Heart right ventricle (tissue), 16 donors: ENCODE results near the gene EFEMP2. TPM values are rescaled to one million over a fixed set of nuclear protein-coding genes. Genes with fewer than 3 reads are reported as not detected.
A peak's percentile ranks its signal among the peaks of the same experiment; 100 is the strongest.

ENCODE experiments used
- ATAC-seq, 8 donors: fragments of 200-7000 bp; cut with Tn5 transposase; one replicate each; pipeline ENCODE4 v1.9.1; 2020; ENCODE audit warnings: mild to moderate bottlenecking in 8 of 8, moderate library complexity in 8 of 8, moderate number of reproducible peaks in 1 of 8
- DNase-seq, 2 donors: peaks; one replicate each; pipeline ENCODE4 v3.0.0-alpha.2; 2020
- H3K27ac ChIP-seq, 10 donors: fragments of 200-600 bp; sonication (generic) in 2 of 10; one replicate each; pipeline versions ENCODE4 v1.5.0 to v1.8.0; 2020 to 2022; ENCODE audit warnings: mild to moderate bottlenecking in 3 of 10
- H3K27me3 ChIP-seq, 7 donors: fragments of 200-600 bp; one replicate each; pipeline ENCODE4 v1.8.0; 2021 to 2022; ENCODE audit warnings: mild to moderate bottlenecking in 2 of 7
- H3K36me3 ChIP-seq, 9 donors: fragments of 200-600 bp; sonication (generic) in 1 of 9; one replicate each; pipeline versions ENCODE4 v1.5.0 to v1.8.0; 2020 to 2022; ENCODE audit warnings: mild to moderate bottlenecking in 2 of 9
- H3K4me1 ChIP-seq, 9 donors: fragments of 200-600 bp; sonication (generic) in 1 of 9; one replicate each; pipeline versions ENCODE4 v1.5.0 to v1.8.0; 2020 to 2022; ENCODE audit warnings: mild to moderate bottlenecking in 4 of 9
- H3K4me3 ChIP-seq, 10 donors: fragments of 200-600 bp; sonication (generic) in 2 of 10; one replicate each; pipeline versions ENCODE4 v1.5.0 to v1.8.0; 2020 to 2022; ENCODE audit warnings: mild to moderate bottlenecking in 7 of 10, moderate library complexity in 2 of 10
- H3K9me3 ChIP-seq, 11 donors: fragments of 200-600 bp in 10 of 11; sonication (generic) in 2 of 11; one replicate each; pipeline versions ENCODE4 v1.5.0 to v1.8.0; 2013 to 2022; ENCODE audit warnings: mild to moderate bottlenecking in 2 of 11, control low read depth in 1 of 11, moderate library complexity in 1 of 11
- CTCF ChIP-seq, 9 donors: fragments of 200-600 bp; sonication (generic) in 2 of 9; IDR thresholded peaks; one replicate each; pipeline versions ENCODE4 v1.5.0 to v1.8.0; 2021 to 2022; ENCODE audit warnings: antibody characterized with exemption in 9 of 9, mild to moderate bottlenecking in 5 of 9, moderate library complexity in 1 of 9
- WGBS, 2 donors: extraction: QIAGEN DNeasy Blood & Tissue Kit; methylation state at CpG; one replicate each; pipeline ENCODE4 v1.1.7; 2013; ENCODE audit warnings: inconsistent platforms in 1 of 2; 5-methylcytosine and 5-hydroxymethylcytosine counted together
- intact Hi-C, 10 donors: fragments of 100-400 bp; cut with DNase I; formaldehyde crosslinking; loops; one replicate each; pipeline versions ENCODE4 v1.11.1 to v1.14.2; 2022
- polyA plus RNA-seq, 2 donors: library from polyadenylated mRNA; stranded (reverse); fragments of 200-250 nt; gene quantifications; one replicate each; pipeline ENCODE4 v1.2.3, GENCODE V29; 2013
- total RNA-seq, 10 donors: library from RNA; stranded (reverse); fragmentation: NEBNext Ultra II Directional in 3 of 10; extraction: Animal tissue kit (Norgen Biotek cat#: 25700) in 3 of 10; gene quantifications; one replicate each; pipeline versions ENCODE4 v1.2.1 to v1.2.4, GENCODE V29; 2021 to 2023
- donor health status: Arrhythmogenic right ventricular cardiomyopathy.
- donor health status: ischemic (EF 13 %, LVEDD 7.1; RV severe dilation, severe dysfunction).
- donor health status: healthy with polysubstance abuse.
- donor health status: DM: no; HTN: yes; CAD: no.
- donor health status: DM: no; HTN: no; CAD: no.
- donor health status: ischemic (EF 25% LVEDD 6.9; RV normal size, moderate dysfunction).
- donor health status: ischemic (EF 25% LVEDD 5.7; RV mildly dilated, moderate dysfunction).
- donor health status: healthy.
- donor health status: DM: yes; HTN: yes; CAD: no.
- donor health status: Ischemic cardiomyopathy.
- donor health status: ischemic (EF 35%, LVEDD 5.7; RV mildly dilated, moderate dysfunction).
- donor health status: nonischemic (EF 11% LVEDD 7.7; RV severe dilation, severe dysfunction).
- donor health status: DM: yes; HTN: yes; CAD: no.
- donor health status: PGD.
- donor health status: ischemic (EF 29% LVEDD 5.4; RV normal size, mild dysfunction).
- donor health status: nonischemic (EF 23%, LVEDD 6.1; RV moderate dilation, normal function).

Gene EFEMP2
- total and polyA plus RNA-seq, 12 donors, result 54.8 to 133 (median 89.6) TPM

- Histone ChIP-seq H3K9me3 (no peaks in the 10 kb centered on the region), H3K4me3 (no peak overlapping the region), H3K36me3 (no peaks in the 10 kb centered on the region), H3K27ac (no peak overlapping the region), H3K4me1 (no peaks in the 10 kb centered on the region), H3K27me3 (peaks cover 0 to 4% (median 0%) of the 10 kb centered on the region in 7 donors)
- ATAC-seq (no peak), DNase-seq (no peak)
- intact Hi-C loops, result no loop called here
- WGBS, 2 donors, result 86 to 92% methylated on average over 8 of the region's 8 CpGs
- no peak for TF ChIP-seq CTCF (IDR thresholded peaks at IDR 0.05)
These were observed 45.4 kb downstream of the EFEMP2 start for GRCh38 chr11:65826984-65827735.

- Histone ChIP-seq H3K9me3 (no peaks in the 10 kb centered on the region), H3K27ac (no peak overlapping the region), H3K4me3 (no peak overlapping the region), H3K36me3 (no peaks in the 10 kb centered on the region), H3K4me1 (peaks cover 0 to 4% (median 0%) of the 10 kb centered on the region in 9 donors), H3K27me3 (no peaks in the 10 kb centered on the region)
- 81 to 83% methylated on average over 15 of the region's 15 CpGs for WGBS, 2 donors
- intact Hi-C loops, result no loop called here
- TF ChIP-seq CTCF (IDR thresholded peaks at IDR 0.05), result no peak
- ATAC-seq, result no peak
- DNase-seq, result no peak
These were observed 49.6 kb downstream of the EFEMP2 start for GRCh38 chr11:65822776-65823528.

GRCh38 chr11:65821107-65821506 lies 51.5 kb downstream of the EFEMP2 start:
- no peak overlapping the region for H3K4me3 ChIP-seq
- ATAC-seq, result no peak
- H3K4me1 ChIP-seq, result peaks cover 0 to 14% (median 8%) of the 10 kb centered on the region in 9 donors
- intact Hi-C loops, result no loop called here
- H3K27ac ChIP-seq, result no peak overlapping the region
- DNase-seq, result no peak
- TF ChIP-seq CTCF (IDR thresholded peaks at IDR 0.05), result no peak
- no peaks in the 10 kb centered on the region for H3K9me3 ChIP-seq
- no peaks in the 10 kb centered on the region for H3K36me3 ChIP-seq
- H3K27me3 ChIP-seq, result no peaks in the 10 kb centered on the region
- WGBS, 2 donors, result 50 to 56% methylated on average over 8 of the region's 8 CpGs

GRCh38 chr11:65817835-65818680 lies 54.5 kb downstream of the EFEMP2 start:
- TF ChIP-seq CTCF (IDR thresholded peaks at IDR 0.05), result peak; percentile 99 to 100 (median 100)
- Histone ChIP-seq H3K4me3 (peak overlapping the region; percentile 23 to 75 (median 62)), H3K36me3 (peaks cover 0 to 7% (median 0%) of the 10 kb centered on the region in 9 donors), H3K27me3 (no peaks in the 10 kb centered on the region), H3K27ac (peak overlapping the region in 9 of 10 donors; percentile 12 to 84 (median 59)), H3K4me1 (peaks cover 0 to 26% (median 9%) of the 10 kb centered on the region in 9 donors), H3K9me3 (no peaks in the 10 kb centered on the region)
- ATAC-seq, result peak; percentile 92 to 97 (median 96)
- 6 to 7% methylated on average over 61 to 74 of the region's 74 CpGs for WGBS, 2 donors
- peak; percentile 94 to 97 for DNase-seq
- intact Hi-C loops, result loop anchor here (1.0 to 10.0 kb wide), 12 partner anchors 36 to 193 kb away; partner anchors contain the start of genes AP5B1 (in 8 of the 10) and KAT5 (in 1 of the 10)
